Measurements from ENCODE around the gene THBS2.

The THBS2 gene

GRCh38 chr6:169233181-169233580 is 20.5 kb downstream of the THBS2 start:
- Histone ChIP-seq H2BK5ac (ENCODE audit: low read length) (no peak overlapping the region), H2AK5ac (ENCODE audit: low read length) (no peak overlapping the region), H4K5ac (ENCODE audit: low read length) (no peak overlapping the region), H3K4me3 (ENCODE audit: low read length) (no peak overlapping the region), H3K4ac (ENCODE audit: low read depth, low read length) (no peak overlapping the region), H3K4me1 (ENCODE audit: control insufficient read depth, low read depth, low read length) (no peaks in the 10 kb centered on the region), H3K79me1 (ENCODE audit: low read length) (no peaks in the 10 kb centered on the region), H2BK15ac (replicated peaks; ENCODE audit: low read depth) (no peak overlapping the region), H3K9ac (ENCODE audit: low read length) (no peak overlapping the region), H3K36me3 (ENCODE audit: control insufficient read depth, insufficient read depth, low read length) (no peaks in the 10 kb centered on the region), H3K27me3 (ENCODE audit: insufficient read depth, low read length, poor library complexity) (no peaks in the 10 kb centered on the region), H3K79me2 (ENCODE audit: control insufficient read depth, insufficient read depth, low read length) (no peaks in the 10 kb centered on the region), H3K4me2 (ENCODE audit: low read length) (no peak overlapping the region), H3K23ac (ENCODE audit: low read length) (no peak overlapping the region), H3K56ac (ENCODE audit: low read length) (no peak overlapping the region), H3K18ac (ENCODE audit: low read length) (no peak overlapping the region), H2BK120ac (ENCODE audit: low read depth, low read length) (no peak overlapping the region), H3K27ac (ENCODE audit: low read depth, low read length) (no peak overlapping the region), H4K8ac (ENCODE audit: low read depth, low read length) (no peak overlapping the region)
- WGBS (ENCODE audit: extremely low coverage, insufficient coverage, low lambda C conversion rate), result no CpG with 5 or more reads among the region's 13 CpGs
- no peak for DNase-seq

GRCh38 chr6:169232507-169232931 is 21.1 kb downstream of the THBS2 start:
- Histone ChIP-seq H3K79me2 (ENCODE audit: control insufficient read depth, insufficient read depth, low read length) (no peaks in the 10 kb centered on the region), H3K56ac (ENCODE audit: low read length) (no peak overlapping the region), H3K27ac (ENCODE audit: low read depth, low read length) (no peak overlapping the region), H3K4me3 (ENCODE audit: low read length) (no peak overlapping the region), H3K4me2 (ENCODE audit: low read length) (no peak overlapping the region), H3K79me1 (ENCODE audit: low read length) (no peaks in the 10 kb centered on the region), H2AK5ac (ENCODE audit: low read length) (no peak overlapping the region), H2BK15ac (replicated peaks; ENCODE audit: low read depth) (no peak overlapping the region), H3K23ac (ENCODE audit: low read length) (no peak overlapping the region), H3K36me3 (ENCODE audit: control insufficient read depth, insufficient read depth, low read length) (no peaks in the 10 kb centered on the region), H2BK120ac (ENCODE audit: low read depth, low read length) (no peak overlapping the region), H3K4ac (ENCODE audit: low read depth, low read length) (no peak overlapping the region), H3K9ac (ENCODE audit: low read length) (no peak overlapping the region), H3K27me3 (ENCODE audit: insufficient read depth, low read length, poor library complexity) (no peaks in the 10 kb centered on the region), H2BK5ac (ENCODE audit: low read length) (no peak overlapping the region), H4K8ac (ENCODE audit: low read depth, low read length) (no peak overlapping the region), H3K4me1 (ENCODE audit: control insufficient read depth, low read depth, low read length) (no peaks in the 10 kb centered on the region), H4K5ac (ENCODE audit: low read length) (no peak overlapping the region), H3K18ac (ENCODE audit: low read length) (no peak overlapping the region)
- no peak for DNase-seq
- WGBS (ENCODE audit: extremely low coverage, insufficient coverage, low lambda C conversion rate), result no CpG with 5 or more reads among the region's 22 CpGs

GRCh38 chr6:169231790-169232506 is 21.7 kb downstream of the THBS2 start:
- Histone ChIP-seq H3K79me2 (ENCODE audit: control insufficient read depth, insufficient read depth, low read length) (no peaks in the 10 kb centered on the region), H3K27me3 (ENCODE audit: insufficient read depth, low read length, poor library complexity) (no peaks in the 10 kb centered on the region), H3K79me1 (ENCODE audit: low read length) (no peaks in the 10 kb centered on the region), H3K27ac (ENCODE audit: low read depth, low read length) (no peak overlapping the region), H3K36me3 (ENCODE audit: control insufficient read depth, insufficient read depth, low read length) (no peaks in the 10 kb centered on the region), H3K56ac (ENCODE audit: low read length) (no peak overlapping the region), H2BK5ac (ENCODE audit: low read length) (no peak overlapping the region), H3K4me2 (ENCODE audit: low read length) (no peak overlapping the region), H2BK120ac (ENCODE audit: low read depth, low read length) (no peak overlapping the region), H3K23ac (ENCODE audit: low read length) (no peak overlapping the region), H4K8ac (ENCODE audit: low read depth, low read length) (no peak overlapping the region), H4K5ac (ENCODE audit: low read length) (no peak overlapping the region), H3K4me3 (ENCODE audit: low read length) (no peak overlapping the region), H3K18ac (ENCODE audit: low read length) (no peak overlapping the region), H2AK5ac (ENCODE audit: low read length) (no peak overlapping the region), H3K4me1 (ENCODE audit: control insufficient read depth, low read depth, low read length) (no peaks in the 10 kb centered on the region), H3K4ac (ENCODE audit: low read depth, low read length) (no peak overlapping the region), H2BK15ac (replicated peaks; ENCODE audit: low read depth) (no peak overlapping the region), H3K9ac (ENCODE audit: low read length) (no peak overlapping the region)
- WGBS (ENCODE audit: extremely low coverage, insufficient coverage, low lambda C conversion rate), result no CpG with 5 or more reads among the region's 55 CpGs
- DNase-seq, result no peak

GRCh38 chr6:169230946-169231789 is 22.5 kb downstream of the THBS2 start:
- no CpG with 5 or more reads among the region's 33 CpGs for WGBS (ENCODE audit: extremely low coverage, insufficient coverage, low lambda C conversion rate)
- H3K79me2 ChIP-seq (ENCODE audit: control insufficient read depth, insufficient read depth, low read length), result no peaks in the 10 kb centered on the region
- DNase-seq, result no peak
- no peaks in the 10 kb centered on the region for H3K79me1 ChIP-seq (ENCODE audit: low read length)
- H3K18ac ChIP-seq (ENCODE audit: low read length), result no peak overlapping the region
- no peaks in the 10 kb centered on the region for H3K36me3 ChIP-seq (ENCODE audit: control insufficient read depth, insufficient read depth, low read length)
- no peak overlapping the region for H2BK5ac ChIP-seq (ENCODE audit: low read length)
- no peak overlapping the region for H4K8ac ChIP-seq (ENCODE audit: low read depth, low read length)
- H3K56ac ChIP-seq (ENCODE audit: low read length), result no peak overlapping the region
- no peak overlapping the region for H3K4ac ChIP-seq (ENCODE audit: low read depth, low read length)
- H3K4me2 ChIP-seq (ENCODE audit: low read length), result no peak overlapping the region
- no peaks in the 10 kb centered on the region for H3K4me1 ChIP-seq (ENCODE audit: control insufficient read depth, low read depth, low read length)
- H4K5ac ChIP-seq (ENCODE audit: low read length), result no peak overlapping the region
- H2BK15ac ChIP-seq (replicated peaks; ENCODE audit: low read depth), result no peak overlapping the region
- no peak overlapping the region for H3K9ac ChIP-seq (ENCODE audit: low read length)
- H3K23ac ChIP-seq (ENCODE audit: low read length), result no peak overlapping the region
- H2BK120ac ChIP-seq (ENCODE audit: low read depth, low read length), result no peak overlapping the region
- H3K27ac ChIP-seq (ENCODE audit: low read depth, low read length), result no peak overlapping the region
- no peak overlapping the region for H2AK5ac ChIP-seq (ENCODE audit: low read length)
- no peak overlapping the region for H3K4me3 ChIP-seq (ENCODE audit: low read length)
- H3K27me3 ChIP-seq (ENCODE audit: insufficient read depth, low read length, poor library complexity), result no peaks in the 10 kb centered on the region

GRCh38 chr6:169230322-169230665 is 23.4 kb downstream of the THBS2 start:
- Histone ChIP-seq H3K27ac (ENCODE audit: low read depth, low read length) (no peak overlapping the region), H3K4ac (ENCODE audit: low read depth, low read length) (no peak overlapping the region), H3K9ac (ENCODE audit: low read length) (no peak overlapping the region), H3K23ac (ENCODE audit: low read length) (no peak overlapping the region), H2BK5ac (ENCODE audit: low read length) (no peak overlapping the region), H3K56ac (ENCODE audit: low read length) (no peak overlapping the region), H3K18ac (ENCODE audit: low read length) (no peak overlapping the region), H3K4me3 (ENCODE audit: low read length) (no peak overlapping the region), H3K4me1 (ENCODE audit: control insufficient read depth, low read depth, low read length) (no peaks in the 10 kb centered on the region), H4K5ac (ENCODE audit: low read length) (no peak overlapping the region), H4K8ac (ENCODE audit: low read depth, low read length) (no peak overlapping the region), H2AK5ac (ENCODE audit: low read length) (no peak overlapping the region), H2BK120ac (ENCODE audit: low read depth, low read length) (no peak overlapping the region), H3K36me3 (ENCODE audit: control insufficient read depth, insufficient read depth, low read length) (no peaks in the 10 kb centered on the region), H3K79me2 (ENCODE audit: control insufficient read depth, insufficient read depth, low read length) (no peaks in the 10 kb centered on the region), H2BK15ac (replicated peaks; ENCODE audit: low read depth) (no peak overlapping the region), H3K4me2 (ENCODE audit: low read length) (no peak overlapping the region), H3K79me1 (ENCODE audit: low read length) (no peaks in the 10 kb centered on the region), H3K27me3 (ENCODE audit: insufficient read depth, low read length, poor library complexity) (no peaks in the 10 kb centered on the region)
- WGBS (ENCODE audit: extremely low coverage, insufficient coverage, low lambda C conversion rate), result no CpG with 5 or more reads among the region's 9 CpGs
- DNase-seq, result no peak

Data from mesendoderm (in vitro differentiated cells).